T1000 (cell line): ENCODE data around the gene GAR1.
"Not testable (repeated sequence)": the region's sequence is repeated elsewhere in the genome, so short reads cannot be mapped to it uniquely, and the experiment has no call there.

Source experiments
- DNase-seq: peaks from one replicate; lab custom pipeline; 2025; ENCODE audit warnings: mixed read lengths; lab: John Stamatoyannopoulos, UW

Gene GAR1

DNA sequence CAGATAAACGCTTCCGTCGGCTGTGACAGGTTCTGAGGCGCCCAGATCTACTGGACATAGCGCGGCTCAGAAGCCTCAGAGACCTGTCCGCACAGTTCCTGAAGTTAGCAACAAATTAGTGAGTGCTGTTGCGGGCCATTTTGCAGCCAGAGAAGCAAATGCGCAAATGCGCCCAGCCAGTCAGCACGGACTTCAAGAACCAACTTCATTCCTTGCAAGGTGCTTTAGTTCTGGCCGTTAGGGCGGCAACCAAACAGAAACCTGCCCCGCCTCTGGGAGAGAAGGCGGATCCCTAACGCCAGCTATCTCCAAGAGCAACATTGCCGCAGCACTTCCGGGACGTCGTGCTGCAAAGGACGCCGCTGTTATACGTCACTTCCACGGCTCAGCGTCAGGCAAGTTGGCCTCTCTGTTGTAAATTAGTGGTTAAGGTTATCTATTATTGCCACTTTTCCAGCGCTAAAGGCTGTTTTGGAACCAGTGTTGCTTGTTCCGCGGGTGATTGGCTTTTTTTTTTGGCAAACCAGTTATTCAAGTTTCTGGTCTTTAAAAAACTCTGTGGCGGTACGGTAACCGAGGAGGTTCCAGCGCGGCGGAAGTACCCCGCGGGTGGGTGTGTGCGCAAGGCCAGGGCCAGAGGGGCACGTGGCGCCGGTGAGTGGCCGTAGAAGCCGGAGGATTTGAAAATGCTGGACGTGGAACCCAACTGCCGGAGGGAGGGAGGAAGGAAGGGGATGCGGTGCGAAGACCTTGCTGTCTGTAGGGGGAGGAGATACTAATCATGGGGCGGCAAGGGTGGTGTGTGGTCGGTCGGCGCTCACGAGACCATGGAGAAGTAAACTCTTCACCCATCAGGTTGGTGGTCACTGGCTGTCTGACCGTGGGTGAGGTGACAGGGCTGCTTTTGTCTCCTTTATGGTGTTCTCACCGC lies at the start of gene GAR1:
Gene GAR1 (plus strand): TSS at position 612 of the 931 bp plus-strand sequence. CDS start 403 bp downstream, outside the sequence.
- DNase-seq, result peak; percentile 72

GRCh38 chr4:109782092-109782491 lies 33.5 kb upstream of the GAR1 start:
- DNase-seq, result not testable (repeated sequence)

GRCh38 chr4:109786846-109787245 lies 28.7 kb upstream of the GAR1 start:
- no peak for DNase-seq

DNA sequence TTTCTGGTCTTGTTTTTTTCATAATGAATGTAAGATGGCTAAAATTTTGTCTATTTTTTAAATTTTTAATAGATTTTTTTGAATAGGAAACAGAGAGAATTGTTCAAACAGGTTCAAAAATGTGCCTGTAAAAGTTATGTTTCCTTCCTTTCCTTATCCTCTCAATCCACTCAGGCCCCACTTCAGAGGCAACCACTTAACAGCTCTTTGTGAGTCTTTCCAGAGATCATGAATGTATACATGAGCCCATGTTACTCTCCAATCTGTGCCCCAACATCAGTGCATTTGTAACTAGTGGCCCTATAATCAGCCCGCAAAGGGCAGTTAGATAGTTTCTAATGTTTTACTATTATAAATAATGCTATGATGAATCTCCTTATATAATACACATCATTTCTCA lies 27.8 kb upstream of the GAR1 start:
- DNase-seq, result no peak

DNA sequence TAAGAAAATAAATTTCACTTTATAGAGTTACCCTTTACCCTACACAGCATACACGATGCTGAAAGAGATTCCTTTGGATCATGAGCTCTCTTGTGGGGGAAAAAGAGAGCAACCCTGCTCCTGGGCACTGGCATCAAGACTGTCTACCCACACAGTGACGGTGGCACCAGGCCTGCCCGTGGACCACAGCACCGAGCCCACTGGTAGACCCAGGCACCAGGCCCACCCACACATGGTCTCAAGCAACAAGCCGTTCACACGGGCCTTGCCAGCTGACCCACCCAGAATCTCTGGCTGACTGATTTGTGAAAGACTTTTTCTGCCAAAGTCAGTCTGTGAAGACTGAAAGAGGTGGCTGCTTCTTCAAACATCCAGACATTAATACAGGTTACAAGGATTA lies 20.5 kb upstream of the GAR1 start:
- DNase-seq, result no peak

- no peak for DNase-seq
These were observed 16.7 kb upstream of the GAR1 start for GRCh38 chr4:109798866-109799265.

DNA sequence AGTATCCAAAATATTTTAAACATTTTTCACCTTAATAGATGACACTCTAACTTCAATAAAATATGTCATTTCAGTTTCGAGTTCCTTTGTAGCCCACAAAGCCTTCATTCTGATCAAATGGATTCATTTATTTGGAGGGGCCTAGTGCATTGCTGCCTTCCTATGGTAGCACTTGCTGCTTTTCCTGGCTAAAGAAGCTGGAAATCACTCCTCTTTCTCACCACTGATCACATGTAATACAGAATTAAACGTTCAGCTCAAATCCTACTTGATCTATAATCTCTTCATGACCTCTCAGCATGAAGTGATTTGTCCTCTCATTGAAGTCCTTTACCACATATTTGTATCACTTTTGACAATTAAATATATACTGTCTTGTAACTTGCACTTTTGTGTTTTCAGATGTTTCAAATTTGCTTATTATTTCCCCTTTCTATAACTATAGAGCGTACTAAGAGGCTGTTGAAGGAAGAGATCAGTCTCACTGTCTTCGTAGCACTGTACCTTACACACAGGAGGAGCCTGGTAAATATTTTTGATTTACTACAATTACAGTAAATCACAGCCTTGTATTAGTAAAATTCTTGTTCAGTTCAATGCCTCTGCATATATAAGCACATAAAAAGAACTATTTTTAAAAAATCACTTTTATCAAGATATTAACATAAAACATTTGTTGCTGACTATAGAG lies 14.3 kb upstream of the GAR1 start:
- no peak for DNase-seq

GRCh38 chr4:109801895-109802319 lies 13.7 kb upstream of the GAR1 start, which contains the start of gene CFI:
Gene CFI (minus strand): TSS chr4:109801999. CDS start chr4:109801971, 28 bp downstream.
- DNase-seq, result no peak

DNA sequence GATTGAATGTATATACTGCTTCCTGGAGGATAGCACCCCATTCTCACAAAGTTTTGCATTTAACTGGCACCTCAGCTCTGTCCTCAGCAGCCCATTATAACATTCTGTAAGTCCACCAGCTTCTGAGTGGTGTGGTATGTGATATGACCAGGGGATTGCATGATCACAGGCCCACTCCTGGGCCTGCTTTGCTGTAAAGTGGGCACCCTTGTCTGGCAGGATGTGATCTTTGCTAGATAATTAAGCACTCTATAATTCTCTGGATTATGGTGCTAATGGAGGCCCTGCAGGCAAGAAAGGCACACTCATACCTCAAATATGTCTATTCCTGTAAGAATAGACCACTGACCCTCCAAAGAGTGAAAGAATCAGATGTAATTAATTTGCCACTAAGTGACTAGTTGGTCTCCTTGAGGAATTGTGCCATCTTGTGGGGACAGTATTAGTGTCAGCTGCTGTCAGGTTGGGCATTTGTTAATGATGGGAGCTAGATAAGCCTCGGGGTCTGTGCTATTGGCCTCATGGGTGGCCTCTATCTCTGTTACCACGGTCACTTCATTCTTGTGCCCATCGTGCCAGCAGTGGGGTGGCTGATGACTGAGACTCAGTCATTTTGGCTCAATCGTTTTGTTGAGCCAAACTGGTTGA lies 11.5 kb upstream of the GAR1 start:
- DNase-seq, result no peak

GRCh38 chr4:109809655-109810054 lies 5.9 kb upstream of the GAR1 start:
- no peak for DNase-seq

- no peak for DNase-seq
These were observed 4.8 kb upstream of the GAR1 start for GRCh38 chr4:109810552-109811387.

DNA sequence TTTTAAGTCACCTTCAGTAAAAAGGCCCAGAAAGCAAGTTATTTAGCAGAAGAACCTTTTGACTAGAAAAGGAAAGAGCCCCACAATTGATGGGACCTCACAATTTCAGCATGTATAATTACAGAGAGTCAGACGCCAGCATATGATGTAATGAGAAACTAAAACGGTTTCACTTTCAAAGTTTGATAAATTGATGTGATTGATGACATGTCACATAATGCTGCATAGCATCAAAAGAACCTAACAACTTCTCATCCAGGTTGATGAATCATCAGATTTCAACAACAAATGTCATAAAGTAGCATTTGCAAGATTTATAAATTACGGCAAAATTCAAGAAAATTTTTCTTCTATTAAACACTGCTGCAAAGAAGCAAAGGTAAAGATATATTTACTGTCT lies 3.9 kb upstream of the GAR1 start:
- DNase-seq, result no peak

DNA sequence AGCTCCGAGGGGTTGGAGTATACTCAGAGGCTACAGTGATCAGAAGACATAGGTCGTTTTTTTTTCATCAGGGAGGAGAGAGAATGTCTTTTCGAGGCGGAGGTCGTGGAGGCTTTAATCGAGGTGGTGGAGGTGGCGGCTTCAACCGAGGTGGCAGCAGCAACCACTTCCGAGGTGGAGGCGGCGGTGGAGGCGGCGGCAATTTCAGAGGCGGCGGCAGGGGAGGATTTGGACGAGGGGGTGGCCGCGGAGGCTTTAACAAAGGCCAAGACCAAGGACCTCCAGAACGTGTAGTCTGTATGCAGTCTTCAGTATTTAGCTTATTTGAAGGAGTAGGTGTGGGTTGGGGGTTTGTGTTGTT lies 500 bp downstream of the GAR1 start:
- DNase-seq, result no peak

- DNase-seq, result no peak
These were observed 1.3 kb downstream of the GAR1 start for GRCh38 chr4:109816894-109817293.

DNA sequence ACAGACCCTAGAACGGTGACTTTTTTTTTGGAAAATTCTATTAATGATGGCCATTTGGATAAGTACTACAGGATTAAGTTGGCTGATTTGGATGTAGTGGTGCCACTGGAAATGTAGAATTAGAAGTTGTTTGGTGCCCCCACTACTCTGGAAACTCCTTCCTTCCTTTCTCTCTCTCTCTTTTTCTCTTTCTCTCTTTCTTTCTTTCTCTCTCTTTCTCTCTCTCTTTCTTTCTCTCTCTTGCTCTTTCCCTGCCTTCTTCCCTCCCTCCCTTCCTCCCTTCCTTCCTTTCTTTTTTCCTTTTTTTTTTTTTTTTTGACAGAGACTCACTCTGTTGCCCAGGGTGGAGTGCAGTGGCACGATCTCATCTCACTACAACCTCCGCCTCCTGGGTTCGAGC lies 2.7 kb downstream of the GAR1 start:
- no peak for DNase-seq

GRCh38 chr4:109820563-109820962 lies 5.0 kb downstream of the GAR1 start:
- DNase-seq, result no peak

DNA sequence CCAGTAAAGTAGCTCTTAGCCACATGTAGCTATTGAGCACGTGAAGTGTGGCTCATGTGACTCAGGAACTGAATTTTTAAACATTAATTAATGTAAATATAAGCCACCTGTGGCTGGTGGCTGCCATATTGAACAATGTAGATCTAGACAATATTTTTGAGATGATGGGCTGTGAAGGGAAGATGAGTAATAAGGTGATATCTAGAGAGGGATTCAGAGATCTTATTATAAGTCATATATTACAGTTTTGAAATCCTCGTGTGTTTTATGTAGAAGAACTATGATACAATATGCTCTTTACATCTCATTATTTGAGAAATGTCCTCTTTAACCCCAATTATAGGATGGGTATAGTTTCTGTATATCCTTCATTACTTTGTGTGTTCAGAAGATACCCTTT lies 5.6 kb downstream of the GAR1 start:
- no peak for DNase-seq

DNA sequence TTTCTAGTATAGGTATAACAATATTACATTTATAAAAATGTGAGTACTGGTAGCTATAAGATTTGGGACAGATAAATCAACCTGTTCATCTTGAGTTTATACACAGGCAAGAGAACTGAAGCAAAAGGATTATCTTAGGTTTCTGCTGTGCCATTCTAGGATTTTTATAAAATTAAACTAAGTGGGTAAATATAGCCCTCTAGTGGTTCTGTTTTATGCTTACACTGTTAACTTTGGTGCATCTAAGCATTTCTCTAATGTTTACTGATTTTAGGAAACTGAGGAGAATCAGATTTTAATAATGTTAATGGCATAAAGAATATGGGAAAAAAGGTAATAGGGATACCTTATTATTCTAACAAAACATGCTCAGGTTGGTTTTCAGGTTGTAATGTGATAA lies 11.2 kb downstream of the GAR1 start:
- DNase-seq, result no peak

DNA sequence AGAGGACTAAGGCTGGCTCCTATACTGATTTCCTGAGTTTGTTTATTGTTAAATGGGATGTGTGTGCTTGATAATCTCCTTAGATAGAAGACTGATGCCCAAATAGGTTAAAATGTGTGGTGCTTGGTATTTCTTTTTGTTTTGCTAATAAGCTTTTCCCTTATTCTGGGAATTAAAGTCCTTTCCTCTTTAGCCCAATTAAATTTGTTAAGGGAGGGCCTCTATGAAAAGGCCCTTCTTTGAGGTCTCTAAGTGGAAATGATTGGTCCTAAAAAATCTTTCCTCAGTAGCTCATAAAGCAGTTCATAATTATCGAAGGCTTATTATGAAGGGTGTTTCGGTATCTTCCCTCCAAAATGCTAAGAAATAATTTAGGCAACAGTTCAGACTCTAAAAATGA lies 12.1 kb downstream of the GAR1 start, which contains the start of gene RRH:
Gene RRH (plus strand): TSS at position 301 of the 400 bp plus-strand sequence. CDS start 56 bp downstream, at position 357.
- no peak for DNase-seq

DNA sequence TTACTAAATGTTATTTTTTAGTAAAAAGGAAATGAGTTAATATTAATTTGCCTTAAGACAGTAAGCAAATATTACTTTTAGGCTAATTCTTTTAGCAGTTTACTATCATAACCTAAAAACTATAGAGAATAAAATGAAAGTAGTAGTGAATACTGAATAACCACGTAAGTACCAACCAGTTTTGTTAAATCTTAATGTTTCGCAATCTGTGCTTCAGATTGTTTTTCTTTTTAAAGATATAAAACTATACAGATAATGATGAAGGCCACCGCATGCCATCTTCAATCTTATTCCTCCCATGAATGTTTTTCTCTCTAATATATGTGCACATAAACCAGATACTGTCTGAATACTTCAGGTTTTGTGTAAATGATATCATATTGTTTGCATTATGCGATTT lies 18.2 kb downstream of the GAR1 start:
- no peak for DNase-seq

DNA sequence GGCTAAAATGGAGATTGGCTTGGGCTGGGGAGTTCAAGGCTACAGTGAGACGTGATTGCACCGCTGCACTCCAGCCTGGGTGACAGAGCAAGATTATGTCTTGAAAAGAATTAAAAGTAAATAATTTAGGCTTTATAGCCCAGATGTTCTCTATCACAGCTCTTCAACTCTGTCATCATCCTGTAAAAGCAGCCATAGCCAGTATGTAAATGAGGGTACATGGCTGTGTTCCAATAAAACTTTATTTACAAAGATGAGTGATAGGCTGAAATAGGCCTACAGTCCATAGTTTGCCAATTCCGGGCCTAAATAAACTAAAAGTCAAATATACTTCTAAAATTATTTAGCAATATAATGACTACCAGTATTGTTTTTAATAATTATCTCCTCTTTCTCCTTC lies 21.4 kb downstream of the GAR1 start:
- DNase-seq, result no peak
